Activated CD4-positive, alpha-beta T cell treated with anti-CD3 and anti-CD28 coated beads for 36 hours (primary cell): ENCODE data around the gene PGGHG. TPM values are rescaled to one million over a fixed set of nuclear protein-coding genes. Genes with fewer than 3 reads are reported as not detected.
"Not testable (repeated sequence)": the region's sequence is repeated elsewhere in the genome, so short reads cannot be mapped to it uniquely, and the experiment has no call there.

ENCODE experiments used
- ATAC-seq: fragments of 200-7000 bp; cut with Tn5 transposase; one replicate; pipeline ENCODE4 v1.10.0; 2021; ENCODE audit warnings: mild to moderate bottlenecking, moderate library complexity
- CTCF ChIA-PET: fragments of 350-600 bp; sonication (Branson Sonifier 250); formaldehyde crosslinking; loops from one replicate; lab custom pipeline; 2021; ENCODE audit warnings: antibody characterized with exemption; lab: Charles Lee
- POLR2A ChIA-PET: fragments of 350-600 bp; sonication (Branson Sonifier 250); formaldehyde crosslinking; loops from one replicate; lab custom pipeline; 2021; ENCODE audit warnings: antibody characterized with exemption, inconsistent platforms; lab: Charles Lee
- DNase-seq: peaks from one replicate; pipeline ENCODE4 v3.0.0-alpha.2; 2020
- H3K27ac Mint-ChIP-seq: one replicate; pipeline ENCODE4 v1.8.0; 2021; ENCODE audit warnings: mixed read lengths
- H3K27me3 Mint-ChIP-seq: one replicate; pipeline ENCODE4 v1.8.0; 2021; ENCODE audit warnings: mixed read lengths
- H3K36me3 Mint-ChIP-seq: one replicate; pipeline ENCODE4 v1.8.0; 2021; ENCODE audit warnings: low read depth, mixed read lengths
- H3K4me1 Mint-ChIP-seq: one replicate; pipeline ENCODE4 v1.8.0; 2021; ENCODE audit warnings: mixed read lengths
- H3K4me3 Mint-ChIP-seq: one replicate; pipeline ENCODE4 v1.8.0; 2021; ENCODE audit warnings: mild to moderate bottlenecking, moderate library complexity, mixed read lengths
- H3K9me3 Mint-ChIP-seq: one replicate; pipeline ENCODE4 v1.8.0; 2021; ENCODE audit warnings: low read depth, mixed read lengths
- intact Hi-C, 2 experiments: fragments of 100-400 bp; cut with DNase I in 1 of 2; cut with micrococcal nuclease in 1 of 2; formaldehyde crosslinking; loops; one replicate each; pipeline versions ENCODE4 v1.14.2 to v1.15.1; 2022 to 2024; cut with DNase I, micrococcal nuclease
- total RNA-seq, 2 experiments: library from RNA; stranded (reverse); gene quantifications; one replicate each; pipeline ENCODE4 v1.2.3, GENCODE V29; 2021

The PGGHG gene
- total RNA-seq, 2 experiments from 2014 or later = 73.4 to 82.3 TPM

GRCh38 chr11:332651-333480 is 43.9 kb downstream of the PGGHG start:
- CTCF ChIA-PET = no interaction called here
- Mint-ChIP-seq H3K27me3 (no peaks in the 10 kb centered on the region), H3K4me1 (peaks cover 54% of the 10 kb centered on the region), H3K36me3 (no peaks in the 10 kb centered on the region), H3K27ac (peak overlapping the region; percentile 10), H3K9me3 (no peaks in the 10 kb centered on the region), H3K4me3 (no peak overlapping the region)
- intact Hi-C loops = no loop called here
- DNase-seq = no peak
- POLR2A ChIA-PET = no interaction called here
- ATAC-seq = no peak

GRCh38 chr11:333616-334263 is 44.8 kb downstream of the PGGHG start:
- CTCF ChIA-PET = interaction anchor here (0.7 kb wide), 1 partner anchor 1836 kb away, joined by 3 read pairs; no protein-coding TSS in a partner anchor
- H3K4me3 Mint-ChIP-seq, ATAC-seq, H3K9me3 Mint-ChIP-seq, intact Hi-C loops, H3K27me3 Mint-ChIP-seq, POLR2A ChIA-PET, DNase-seq, H3K27ac Mint-ChIP-seq, H3K36me3 Mint-ChIP-seq: not testable (repeated sequence)
- peaks cover 50% of the 10 kb centered on the region for H3K4me1 Mint-ChIP-seq

DNA sequence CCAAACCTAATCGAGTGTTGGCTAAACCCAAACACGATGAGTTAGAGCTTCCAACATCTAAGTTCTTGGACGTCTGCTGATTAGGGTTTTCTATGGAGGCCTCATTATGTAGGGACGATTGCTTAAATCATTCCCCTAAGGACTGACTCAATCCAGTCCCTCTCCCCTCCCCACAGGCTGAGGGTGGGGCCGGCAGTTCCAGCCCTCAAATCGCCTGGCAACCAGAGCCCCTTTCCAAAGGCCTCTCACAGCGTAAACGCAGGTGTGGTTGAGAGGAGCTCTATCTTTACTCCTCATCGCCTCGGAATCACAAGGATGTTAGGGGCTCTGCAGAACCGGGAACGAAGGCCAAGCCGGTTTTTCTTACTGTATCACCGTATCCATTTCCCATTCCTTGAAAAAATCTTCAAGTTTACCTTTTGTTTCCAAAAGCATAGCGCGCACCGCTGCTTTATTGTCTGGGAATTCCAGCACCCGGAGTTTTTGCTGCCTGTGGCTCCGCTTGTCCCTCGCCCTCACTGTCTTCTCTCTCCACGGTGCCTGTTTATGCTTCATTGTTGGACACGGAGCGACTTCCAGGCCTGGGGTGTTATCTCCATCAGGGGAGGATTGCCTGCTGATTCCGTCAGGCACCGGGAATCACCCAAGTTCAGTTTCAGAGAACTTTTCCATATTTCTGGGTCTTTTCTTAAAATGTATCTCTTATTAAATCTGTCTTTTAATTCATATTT is 45.5 kb downstream of the PGGHG start:
- ChIA-PET CTCF (no interaction called here), POLR2A (no interaction called here)
- H3K27me3 Mint-ChIP-seq = no peaks in the 10 kb centered on the region
- no peaks in the 10 kb centered on the region for H3K9me3 Mint-ChIP-seq
- H3K4me1 Mint-ChIP-seq = peaks cover 43% of the 10 kb centered on the region
- H3K27ac Mint-ChIP-seq = no peak overlapping the region
- intact Hi-C loops = no loop called here
- H3K36me3 Mint-ChIP-seq = no peaks in the 10 kb centered on the region
- ATAC-seq = no peak
- no peak overlapping the region for H3K4me3 Mint-ChIP-seq
- DNase-seq = no peak

DNA sequence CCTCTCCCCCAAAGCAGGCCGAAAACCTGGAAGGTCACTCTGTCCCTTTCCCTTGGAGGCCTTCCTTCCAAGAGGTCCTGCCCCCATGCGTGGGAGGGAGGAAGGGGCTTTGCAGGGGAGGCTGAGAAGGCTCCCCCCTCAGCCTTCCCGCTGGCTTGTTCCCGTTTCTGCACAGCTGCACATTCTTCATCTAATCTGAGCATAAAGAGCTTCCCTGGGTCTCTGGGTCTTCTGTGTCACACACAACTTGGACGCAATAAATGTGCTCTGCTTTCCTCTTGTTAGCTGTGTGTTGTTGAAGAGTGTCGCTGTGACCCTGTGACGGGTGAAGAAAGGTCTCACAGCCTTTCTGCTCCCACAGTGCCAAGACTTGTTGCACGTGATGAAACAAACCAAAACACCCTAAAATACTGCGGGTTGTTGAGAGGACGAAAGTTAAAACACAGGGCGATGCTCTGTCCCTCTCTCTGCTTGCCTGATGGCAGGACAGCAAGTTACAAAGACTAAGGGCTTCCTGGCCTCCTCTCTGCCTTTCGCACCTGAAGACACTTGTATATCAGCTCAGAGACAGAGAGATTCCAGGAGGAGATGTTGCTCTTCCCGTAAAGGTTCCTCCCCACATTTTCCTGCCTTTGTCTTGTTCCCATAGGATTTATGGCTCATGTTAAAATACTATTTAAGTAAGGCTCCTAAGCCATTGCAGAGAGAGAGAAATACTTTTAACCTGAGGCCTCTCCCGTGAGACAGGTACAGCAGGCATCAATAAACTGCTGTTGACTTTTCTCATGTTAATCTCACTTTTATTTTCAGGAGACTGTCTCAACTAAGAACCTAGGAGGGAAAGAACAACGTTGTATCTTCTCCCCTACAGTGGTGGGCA is 47.1 kb downstream of the PGGHG start:
- Mint-ChIP-seq H3K27ac (peak overlapping the region; percentile 20), H3K27me3 (no peaks in the 10 kb centered on the region), H3K4me3 (no peak overlapping the region), H3K9me3 (no peaks in the 10 kb centered on the region), H3K36me3 (no peaks in the 10 kb centered on the region), H3K4me1 (peaks cover 38% of the 10 kb centered on the region)
- DNase-seq (no peak), ATAC-seq (no peak)
- intact Hi-C loops = no loop called here
- POLR2A ChIA-PET = no interaction called here
- CTCF ChIA-PET = interaction anchor here (0.8 kb wide), 1 partner anchor 26 kb away, joined by 4 read pairs; no protein-coding TSS in a partner anchor

DNA sequence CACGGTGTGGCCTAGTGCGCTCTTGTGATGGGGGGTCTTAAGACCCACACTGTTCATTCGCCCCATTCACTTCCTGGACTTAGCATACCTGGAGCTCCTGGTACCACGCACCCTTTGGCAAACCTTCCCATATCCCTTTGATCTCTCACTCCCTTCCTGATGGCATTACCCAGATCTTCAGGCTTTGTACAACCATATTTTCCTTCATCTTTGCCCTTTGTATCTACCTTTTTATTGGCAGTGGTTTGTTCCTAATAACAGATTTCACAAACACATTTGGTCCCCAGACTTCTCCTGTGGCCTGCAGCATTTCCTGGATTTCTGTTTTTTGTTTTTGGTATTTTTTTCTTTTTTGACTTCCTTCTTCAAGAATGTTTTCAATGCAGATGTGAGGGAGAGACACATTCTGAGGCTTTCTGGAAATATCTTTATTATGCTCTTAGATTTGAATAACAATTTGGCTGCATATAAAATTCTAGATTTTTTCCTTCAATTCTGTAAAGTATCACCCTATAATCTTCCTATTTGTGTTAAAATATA is 47.8 kb downstream of the PGGHG start:
- Mint-ChIP-seq H3K4me1 (peaks cover 36% of the 10 kb centered on the region), H3K9me3 (no peaks in the 10 kb centered on the region), H3K27ac (peak overlapping the region; percentile 20), H3K36me3 (no peaks in the 10 kb centered on the region), H3K27me3 (no peaks in the 10 kb centered on the region), H3K4me3 (no peak overlapping the region)
- ChIA-PET POLR2A (no interaction called here), CTCF (interaction anchor here (0.8 kb wide), 1 partner anchor 27 kb away, joined by 4 read pairs; no protein-coding TSS in a partner anchor)
- intact Hi-C loops = no loop called here
- DNase-seq (no peak), ATAC-seq (no peak)

- ATAC-seq = no peak
- Mint-ChIP-seq H3K9me3 (no peaks in the 10 kb centered on the region), H3K4me1 (peaks cover 37% of the 10 kb centered on the region), H3K36me3 (no peaks in the 10 kb centered on the region), H3K27me3 (no peaks in the 10 kb centered on the region), H3K4me3 (no peak overlapping the region), H3K27ac (no peak overlapping the region)
- CTCF ChIA-PET = no interaction called here
- DNase-seq = no peak
- intact Hi-C loops = no loop called here
- POLR2A ChIA-PET = no interaction called here
Measured at GRCh38 chr11:337711-338110, 48.8 kb downstream of the PGGHG start.

DNA sequence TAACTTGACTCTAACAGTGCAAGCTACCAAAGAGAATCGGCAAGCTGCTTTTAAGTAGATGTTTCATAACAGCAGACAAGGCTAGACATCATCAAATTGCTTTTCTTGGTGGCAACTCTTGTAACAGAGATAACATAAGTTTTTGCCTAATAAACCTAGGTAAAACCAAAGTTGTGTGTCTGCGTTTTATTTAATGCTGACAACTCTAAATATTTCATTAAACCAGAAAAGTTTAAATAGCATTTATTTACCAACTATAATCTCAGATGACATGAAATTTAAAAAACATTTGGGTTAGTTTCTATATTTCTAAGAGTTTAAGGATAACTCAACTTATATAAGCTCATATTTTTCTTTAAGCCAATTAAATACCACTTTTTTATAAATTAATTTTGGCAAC is 51.0 kb downstream of the PGGHG start:
- ChIA-PET CTCF (interaction anchor here (0.7 to 2.6 kb wide), 11 partner anchors 8 to 1049 kb away, joined by 3 to 18 read pairs (median 4); no protein-coding TSS in a partner anchor), POLR2A (interaction anchor here (0.6 to 0.7 kb wide), 2 partner anchors 11 to 15 kb away, joined by 3 read pairs; no protein-coding TSS in a partner anchor)
- no peaks in the 10 kb centered on the region for H3K36me3 Mint-ChIP-seq
- intact Hi-C loops = no loop called here
- no peak overlapping the region for H3K27ac Mint-ChIP-seq
- no peak overlapping the region for H3K4me3 Mint-ChIP-seq
- H3K27me3 Mint-ChIP-seq = no peaks in the 10 kb centered on the region
- ATAC-seq (no peak), DNase-seq (no peak)
- no peaks in the 10 kb centered on the region for H3K9me3 Mint-ChIP-seq
- H3K4me1 Mint-ChIP-seq = peaks cover 34% of the 10 kb centered on the region

GRCh38 chr11:340539-341512 is 51.9 kb downstream of the PGGHG start:
- ChIA-PET POLR2A (interaction anchor here (0.6 kb wide), 1 partner anchor 14 kb away, joined by 3 read pairs; no protein-coding TSS in a partner anchor), CTCF (interaction anchor here (0.8 to 2.6 kb wide), 7 partner anchors 8 to 90 kb away, joined by 3 to 18 read pairs (median 3); no protein-coding TSS in a partner anchor)
- DNase-seq (no peak), ATAC-seq (no peak)
- Mint-ChIP-seq H3K4me1 (peaks cover 30% of the 10 kb centered on the region), H3K27me3 (no peaks in the 10 kb centered on the region), H3K36me3 (no peaks in the 10 kb centered on the region), H3K4me3 (no peak overlapping the region), H3K27ac (no peak overlapping the region), H3K9me3 (no peaks in the 10 kb centered on the region)
- intact Hi-C loops = no loop called here

DNA sequence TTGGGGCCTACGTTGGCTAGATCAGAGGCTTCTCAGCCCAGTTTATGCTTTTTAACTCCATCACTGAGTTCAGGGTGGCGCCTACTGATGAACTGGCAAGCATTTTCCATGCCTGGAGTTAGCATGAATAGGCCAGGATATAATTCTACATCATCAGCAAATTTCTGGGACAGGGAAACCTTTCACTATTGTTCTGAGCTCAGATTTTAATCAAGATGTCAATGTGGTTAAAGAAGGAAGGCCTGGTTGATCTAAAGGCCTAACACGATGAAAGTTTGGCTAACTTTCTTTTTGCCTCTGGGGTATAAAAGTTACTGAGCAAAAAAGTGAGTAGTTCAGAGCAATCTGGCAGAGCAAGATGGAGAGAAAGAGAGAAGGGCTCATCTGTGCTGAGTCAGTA is 53.4 kb downstream of the PGGHG start:
- no peaks in the 10 kb centered on the region for H3K9me3 Mint-ChIP-seq
- DNase-seq = no peak
- intact Hi-C loops = loop anchor here in 1 of 2 experiments (1.0 kb wide), 1 partner anchor 8 kb away; no protein-coding TSS in a partner anchor
- peak overlapping the region; percentile 67 for H3K27ac Mint-ChIP-seq
- H3K4me1 Mint-ChIP-seq = peaks cover 19% of the 10 kb centered on the region
- H3K4me3 Mint-ChIP-seq = no peak overlapping the region
- ChIA-PET POLR2A (interaction anchor here (0.7 to 1.0 kb wide), 3 partner anchors 13 to 81 kb away, joined by 3 read pairs; no protein-coding TSS in a partner anchor), CTCF (interaction anchor here (1.1 kb wide), 1 partner anchor 33 kb away, joined by 3 read pairs; no protein-coding TSS in a partner anchor)
- peak; percentile 42 for ATAC-seq
- no peaks in the 10 kb centered on the region for H3K36me3 Mint-ChIP-seq
- no peaks in the 10 kb centered on the region for H3K27me3 Mint-ChIP-seq
